ENCODE measurements around the gene CELSR2. TPM values are rescaled to one million over a fixed set of nuclear protein-coding genes. Genes with fewer than 3 reads are reported as not detected.

CELSR2 gene
- total RNA-seq, 2 experiments from 2014 or later, result 2.7 to 3.1 TPM

GRCh38 chr1:109290137-109290536, 40.8 kb downstream of the CELSR2 start:
- CTCF ChIA-PET, result no interaction called here
- H3K9me3 Mint-ChIP-seq, result no peaks in the 10 kb centered on the region
- ATAC-seq, result no peak

GRCh38 chr1:109290998-109291397, 41.7 kb downstream of the CELSR2 start:
- Mint-ChIP-seq H3K4me1 (ENCODE audit: low read depth) (no peaks in the 10 kb centered on the region), H3K4me3 (no peak overlapping the region), H3K27ac (no peak overlapping the region), H3K36me3 (ENCODE audit: low read depth) (no peaks in the 10 kb centered on the region), H3K27me3 (peaks cover 3% of the 10 kb centered on the region), H3K9me3 (no peaks in the 10 kb centered on the region)
- CTCF ChIA-PET, result interaction anchor here (1.0 kb wide), 1 partner anchor 108 kb away, joined by 3 read pairs; no protein-coding TSS in a partner anchor
- no peak for DNase-seq
- ATAC-seq, result no peak
- intact Hi-C loops (cut with micrococcal nuclease), result no loop called here
- TF ChIP-seq, protein P1, sequence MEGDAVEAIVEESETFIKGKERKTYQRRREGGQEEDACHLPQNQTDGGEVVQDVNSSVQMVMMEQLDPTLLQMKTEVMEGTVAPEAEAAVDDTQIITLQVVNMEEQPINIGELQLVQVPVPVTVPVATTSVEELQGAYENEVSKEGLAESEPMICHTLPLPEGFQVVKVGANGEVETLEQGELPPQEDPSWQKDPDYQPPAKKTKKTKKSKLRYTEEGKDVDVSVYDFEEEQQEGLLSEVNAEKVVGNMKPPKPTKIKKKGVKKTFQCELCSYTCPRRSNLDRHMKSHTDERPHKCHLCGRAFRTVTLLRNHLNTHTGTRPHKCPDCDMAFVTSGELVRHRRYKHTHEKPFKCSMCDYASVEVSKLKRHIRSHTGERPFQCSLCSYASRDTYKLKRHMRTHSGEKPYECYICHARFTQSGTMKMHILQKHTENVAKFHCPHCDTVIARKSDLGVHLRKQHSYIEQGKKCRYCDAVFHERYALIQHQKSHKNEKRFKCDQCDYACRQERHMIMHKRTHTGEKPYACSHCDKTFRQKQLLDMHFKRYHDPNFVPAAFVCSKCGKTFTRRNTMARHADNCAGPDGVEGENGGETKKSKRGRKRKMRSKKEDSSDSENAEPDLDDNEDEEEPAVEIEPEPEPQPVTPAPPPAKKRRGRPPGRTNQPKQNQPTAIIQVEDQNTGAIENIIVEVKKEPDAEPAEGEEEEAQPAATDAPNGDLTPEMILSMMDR (IDR thresholded peaks at IDR 0.05), result no peak
- POLR2A ChIA-PET, result no interaction called here

More at GRCh38 chr1:109290137-109290536, 40.8 kb downstream of the CELSR2 start:
- H3K4me1 Mint-ChIP-seq (ENCODE audit: low read depth), result no peaks in the 10 kb centered on the region
- no peaks in the 10 kb centered on the region for H3K27me3 Mint-ChIP-seq
- POLR2A ChIA-PET, result no interaction called here
- no peaks in the 10 kb centered on the region for H3K36me3 Mint-ChIP-seq (ENCODE audit: low read depth)
- DNase-seq, result no peak
- TF ChIP-seq, protein P1 (IDR thresholded peaks at IDR 0.05), result no peak
- H3K4me3 Mint-ChIP-seq, result no peak overlapping the region
- intact Hi-C loops (cut with micrococcal nuclease), result no loop called here
- H3K27ac Mint-ChIP-seq, result no peak overlapping the region

GRCh38 chr1:109292364-109292763, 43.0 kb downstream of the CELSR2 start:
- CTCF ChIA-PET, result interaction anchor here (1.0 to 1.8 kb wide), 3 partner anchors 9 to 16 kb away, joined by 3 to 8 read pairs (median 5); partner anchors contain the start of gene PSRC1
- DNase-seq, result no peak
- POLR2A ChIA-PET, result no interaction called here

DNA sequence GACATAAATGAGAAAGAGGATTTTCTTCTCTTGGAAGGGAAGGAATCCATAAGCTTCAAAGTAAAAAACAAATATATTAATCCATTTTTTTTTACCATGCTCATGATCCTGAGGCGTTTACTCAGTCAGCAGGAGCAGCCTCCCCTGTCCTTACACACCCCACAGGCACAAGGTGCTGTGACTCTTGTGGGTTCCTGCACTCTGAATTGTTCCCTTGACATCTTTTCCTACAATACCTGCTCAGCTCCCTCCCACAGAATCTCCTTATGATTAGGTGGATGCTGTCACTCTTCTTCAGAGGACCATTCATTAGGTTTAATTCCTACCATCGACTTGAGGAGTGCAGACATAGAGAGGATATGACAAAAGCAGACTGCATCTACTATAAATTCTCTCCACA, 43.7 kb downstream of the CELSR2 start:
- H3K27ac Mint-ChIP-seq, result no peak overlapping the region

More at GRCh38 chr1:109292364-109292763, 43.0 kb downstream of the CELSR2 start:
- TF ChIP-seq, protein P1 (IDR thresholded peaks at IDR 0.05), result no peak
- intact Hi-C loops (cut with micrococcal nuclease), result no loop called here
- Mint-ChIP-seq H3K36me3 (ENCODE audit: low read depth) (no peaks in the 10 kb centered on the region), H3K27ac (no peak overlapping the region), H3K4me3 (no peak overlapping the region), H3K4me1 (ENCODE audit: low read depth) (no peaks in the 10 kb centered on the region), H3K9me3 (no peaks in the 10 kb centered on the region), H3K27me3 (peaks cover 3% of the 10 kb centered on the region)
- no peak for ATAC-seq

DNA sequence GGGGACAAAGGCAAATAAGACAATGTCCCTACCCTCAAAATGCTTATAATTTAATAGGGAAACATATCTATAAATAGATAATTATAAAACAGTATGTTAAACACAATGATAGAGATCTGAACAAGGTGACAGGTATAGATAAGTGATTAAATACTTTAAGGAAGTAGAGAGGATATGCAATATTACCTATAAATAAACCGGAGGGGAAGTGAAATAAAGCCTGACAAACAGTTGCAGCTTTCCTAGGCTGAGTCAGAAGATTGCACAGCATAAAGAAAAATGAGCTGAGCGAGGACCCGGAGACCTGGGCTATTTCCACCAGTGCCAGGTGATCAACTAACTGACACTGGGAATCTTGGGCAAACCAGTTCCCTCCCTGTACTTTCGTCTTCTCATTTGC, 45.1 kb downstream of the CELSR2 start:
- no peaks in the 10 kb centered on the region for H3K36me3 Mint-ChIP-seq (ENCODE audit: low read depth)
- POLR2A ChIA-PET, result no interaction called here
- ATAC-seq, result no peak
- peaks cover 3% of the 10 kb centered on the region for H3K4me1 Mint-ChIP-seq (ENCODE audit: low read depth)
- no peak overlapping the region for H3K4me3 Mint-ChIP-seq
- H3K27me3 Mint-ChIP-seq, result peaks cover 6% of the 10 kb centered on the region
- intact Hi-C loops (cut with micrococcal nuclease), result no loop called here
- CTCF ChIA-PET, result no interaction called here
- TF ChIP-seq, protein P1 (IDR thresholded peaks at IDR 0.05), result no peak
- DNase-seq, result no peak
- no peaks in the 10 kb centered on the region for H3K9me3 Mint-ChIP-seq
- no peak overlapping the region for H3K27ac Mint-ChIP-seq

More for the DNA sequence above, 43.7 kb downstream of the CELSR2 start:
- ChIA-PET CTCF (interaction anchor here (1.0 to 1.8 kb wide), 3 partner anchors 10 to 16 kb away, joined by 3 to 8 read pairs (median 5); partner anchors contain the start of gene PSRC1), POLR2A (no interaction called here)
- Mint-ChIP-seq H3K9me3 (no peaks in the 10 kb centered on the region), H3K36me3 (ENCODE audit: low read depth) (no peaks in the 10 kb centered on the region), H3K27me3 (peaks cover 3% of the 10 kb centered on the region), H3K4me3 (no peak overlapping the region), H3K4me1 (ENCODE audit: low read depth) (no peaks in the 10 kb centered on the region)
- TF ChIP-seq, protein P1 (IDR thresholded peaks at IDR 0.05), result no peak
- DNase-seq, result no peak
- ATAC-seq, result no peak
- intact Hi-C loops (cut with micrococcal nuclease), result no loop called here

All from activated CD8-positive, alpha-beta T cell treated with anti-CD3 and anti-CD28 coated beads for 36 hours (primary cell).